Skin of body (tissue), 2 donors: ENCODE data around the gene FAXDC2. TPM values are rescaled to one million over a fixed set of nuclear protein-coding genes. Genes with fewer than 3 reads are reported as not detected.

Experiments
- small RNA-seq: library from RNA; depleted of rRNA; stranded (forward); fragments of <200 nt; gene quantifications from one replicate; pipeline ENCODE3, GENCODE V24; 2014; ENCODE audit warnings: low replicate concordance
- total RNA-seq: library from RNA; depleted of rRNA; stranded (reverse); fragments of >200 nt; gene quantifications from one replicate; pipeline ENCODE4 v1.2.3, GENCODE V29; 2014

The FAXDC2 gene
- total RNA-seq, 1 donor from 2014 or later = 26.7 TPM

Small RNA genes lying within 50 kb of the gene (small RNA-seq; reads per million reads assigned to genes)
- not detected for gene MIR378H

Other genes starting within 250 kb of the FAXDC2 start
- 46.4 TPM for gene LARP1, start 95.2 kb downstream of the FAXDC2 start, total RNA-seq
- gene CNOT8, start 8.0 kb upstream of the FAXDC2 start, total RNA-seq = 57.6 TPM
- 16.6 TPM for gene GEMIN5, start 87.6 kb upstream of the FAXDC2 start, total RNA-seq
- gene MRPL22, start 90.5 kb upstream of the FAXDC2 start, total RNA-seq = 11.9 TPM
- gene KIF4B, start 163.2 kb upstream of the FAXDC2 start, total RNA-seq = not detected